ENCODE measurements around the gene NSMCE1.
A peak's percentile ranks its signal among the peaks of the same experiment; 100 is the strongest.
"Not testable (repeated sequence)": the region's sequence is repeated elsewhere in the genome, so short reads cannot be mapped to it uniquely, and the experiment has no call there.

The NSMCE1 gene

DNA sequence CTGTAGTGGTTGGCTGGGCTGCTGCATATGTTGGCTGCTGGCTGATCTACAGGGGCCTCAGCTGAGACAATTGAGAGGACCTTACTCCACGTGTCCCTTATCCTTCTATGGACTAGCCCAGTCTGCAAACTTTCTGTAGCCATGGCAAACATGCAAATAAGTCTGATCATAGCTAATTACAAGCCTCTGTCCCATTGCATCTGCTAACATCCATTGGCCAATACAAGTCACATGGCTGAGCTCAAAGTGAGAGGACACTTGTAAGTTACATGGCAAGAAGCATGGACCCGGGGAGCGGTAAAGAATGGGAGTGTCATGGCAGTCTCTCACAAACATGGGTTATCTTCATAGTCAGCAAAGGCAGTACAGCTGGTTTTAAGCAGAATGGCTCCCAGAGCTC, 33.6 kb upstream of the NSMCE1 start:
- DNase-seq (ENCODE audit: low spot score): no peak

DNA sequence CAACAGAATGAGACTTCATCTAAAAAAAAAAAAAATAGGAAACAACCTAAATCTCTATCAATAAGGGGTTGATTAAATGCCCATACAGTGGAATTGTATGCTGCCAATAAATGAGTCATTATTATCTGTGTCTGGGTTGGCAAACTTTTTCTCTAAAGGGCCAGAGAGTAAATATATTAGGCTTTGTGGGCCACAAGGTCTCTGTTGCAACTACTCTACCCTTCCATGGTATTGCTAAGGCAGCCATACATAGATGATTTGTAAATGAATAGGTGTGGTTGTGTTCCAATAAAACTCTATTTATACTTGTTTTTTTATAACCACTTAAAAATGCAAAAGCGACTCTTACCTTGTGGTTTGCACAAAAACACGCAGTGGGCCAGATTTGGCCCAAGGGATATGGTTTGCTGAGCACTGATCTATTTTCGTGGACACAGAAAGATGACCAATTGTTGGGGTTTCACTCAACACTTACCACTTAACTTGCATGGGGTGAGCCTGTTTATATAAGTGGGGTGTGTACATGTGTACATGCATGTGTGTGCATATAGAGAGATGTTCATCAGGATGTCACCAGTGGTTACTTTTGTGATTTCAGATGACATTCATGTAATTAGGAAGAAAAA, 32.8 kb upstream of the NSMCE1 start:
- no peak for DNase-seq (ENCODE audit: low spot score)

DNA sequence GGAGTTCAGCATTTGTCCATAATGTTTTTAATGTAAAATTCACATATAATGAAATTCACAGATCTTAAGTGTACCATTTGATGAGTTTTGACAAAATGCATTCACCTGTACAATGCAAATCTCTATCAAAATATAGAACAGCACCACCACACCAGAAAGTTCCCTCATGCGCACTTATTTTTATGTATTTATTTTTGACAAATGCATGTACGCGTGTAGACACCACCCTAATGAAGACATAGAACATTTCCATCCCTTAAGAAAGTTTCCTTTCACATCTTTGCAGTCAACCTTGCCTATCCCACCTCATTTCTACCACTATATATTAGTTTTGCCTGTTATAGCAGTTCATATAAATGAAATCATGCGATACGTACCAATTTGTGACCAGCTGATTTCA, 29.6 kb upstream of the NSMCE1 start:
- no peak for DNase-seq (ENCODE audit: low spot score)

DNA sequence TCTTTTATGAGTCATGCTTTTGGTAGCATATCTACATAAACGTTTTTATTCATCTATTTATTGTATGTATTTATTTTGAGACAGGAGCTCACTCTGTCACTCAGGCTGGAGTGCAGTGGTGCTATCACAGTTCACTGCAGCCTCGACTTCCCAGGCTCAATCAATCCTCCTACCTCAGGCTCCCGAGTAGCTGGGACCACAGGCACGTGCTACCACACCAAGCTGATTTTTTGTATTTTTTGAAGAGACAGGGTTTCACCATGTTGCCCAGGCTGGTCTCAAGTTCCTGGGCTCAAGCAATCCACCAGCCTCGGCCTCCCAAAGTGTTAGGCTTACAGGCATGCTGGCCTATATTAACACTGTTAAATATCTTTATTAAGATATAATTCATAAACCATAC, 24.8 kb upstream of the NSMCE1 start:
- no peak for DNase-seq (ENCODE audit: low spot score)

DNA sequence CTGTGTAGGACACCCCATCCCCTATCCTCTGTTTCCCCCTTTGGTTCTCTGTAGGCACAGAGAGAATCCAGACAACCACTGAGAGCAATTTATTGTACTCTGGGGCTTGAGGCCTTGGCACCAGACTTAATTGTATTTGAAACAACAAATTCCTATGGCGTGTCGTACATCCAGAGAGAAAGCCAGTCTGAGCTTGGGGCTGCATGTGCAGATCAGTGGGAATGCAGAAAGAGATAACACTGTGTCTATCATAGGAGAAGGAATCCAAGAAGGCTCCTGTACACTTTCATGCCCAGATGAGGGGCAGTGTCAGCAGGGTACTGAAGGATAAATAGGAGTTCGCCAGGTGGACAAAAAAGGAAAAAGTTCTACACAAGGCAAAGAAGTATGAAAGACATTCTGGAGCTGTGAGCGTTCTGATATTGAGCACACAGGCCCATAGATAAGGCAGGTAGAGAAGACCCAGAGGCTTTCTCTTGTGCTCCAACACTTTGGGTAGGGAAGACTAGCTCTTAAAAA, 23.2 kb upstream of the NSMCE1 start:
- no peak for DNase-seq (ENCODE audit: low spot score)

DNA sequence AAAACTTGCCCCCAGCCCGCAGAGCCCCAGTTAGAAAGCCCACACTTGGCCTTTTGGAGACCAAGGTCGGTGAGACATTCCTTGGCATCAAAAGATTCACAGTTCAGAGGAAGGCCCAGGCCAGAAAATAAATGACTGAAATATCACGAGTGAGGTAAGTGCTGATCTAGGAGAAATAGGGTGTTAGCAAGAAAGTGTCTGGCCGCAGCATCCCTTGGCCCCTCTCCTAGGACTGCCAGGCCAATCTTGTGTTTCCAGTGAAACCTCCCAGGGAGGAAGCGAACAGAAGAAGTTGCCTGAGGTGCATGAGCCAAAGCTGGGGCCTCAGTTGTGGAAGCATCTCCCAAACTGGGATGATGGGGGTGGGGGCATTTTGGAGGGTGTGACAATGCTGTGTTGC, 22.5 kb upstream of the NSMCE1 start:
- DNase-seq (ENCODE audit: low spot score): no peak

DNA sequence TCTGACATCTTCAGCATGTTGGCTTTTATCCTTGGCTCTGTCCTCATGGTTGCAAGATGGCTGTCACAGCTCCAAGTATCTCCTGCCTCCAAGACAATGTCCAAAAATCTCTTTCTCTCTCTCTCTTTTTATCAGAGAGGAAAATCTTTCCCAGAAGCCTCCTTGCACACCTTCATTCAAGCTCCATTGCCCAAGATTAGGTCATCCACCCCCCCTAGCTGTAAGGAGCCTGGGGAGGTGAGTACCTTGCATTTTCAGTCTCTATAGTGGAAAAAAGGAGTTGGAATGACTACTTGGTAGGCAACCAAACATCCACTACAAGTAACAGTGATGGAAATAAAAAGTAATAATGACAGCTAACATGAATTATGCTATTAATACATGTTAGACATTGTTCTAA, 22.0 kb upstream of the NSMCE1 start:
- DNase-seq (ENCODE audit: low spot score): no peak

DNA sequence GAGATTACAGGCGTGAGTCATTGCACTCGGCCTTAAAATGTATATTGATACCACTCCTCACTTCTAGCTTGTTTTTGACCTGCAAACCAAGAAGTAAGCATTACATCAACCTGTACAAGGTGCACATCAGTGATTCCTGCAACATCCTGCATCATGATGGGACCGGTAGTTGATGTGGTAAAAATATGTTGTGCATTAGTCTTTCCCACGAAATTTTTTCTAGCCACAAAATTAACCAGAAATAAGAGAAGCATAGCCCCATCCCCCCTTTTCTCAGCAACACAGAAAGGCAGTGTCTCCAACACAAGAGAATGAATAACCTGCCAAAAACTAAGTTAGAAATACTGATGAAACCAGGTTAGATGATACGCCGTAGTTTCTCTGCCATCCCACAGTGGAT, 21.1 kb upstream of the NSMCE1 start:
- DNase-seq (ENCODE audit: low spot score): no peak

DNA sequence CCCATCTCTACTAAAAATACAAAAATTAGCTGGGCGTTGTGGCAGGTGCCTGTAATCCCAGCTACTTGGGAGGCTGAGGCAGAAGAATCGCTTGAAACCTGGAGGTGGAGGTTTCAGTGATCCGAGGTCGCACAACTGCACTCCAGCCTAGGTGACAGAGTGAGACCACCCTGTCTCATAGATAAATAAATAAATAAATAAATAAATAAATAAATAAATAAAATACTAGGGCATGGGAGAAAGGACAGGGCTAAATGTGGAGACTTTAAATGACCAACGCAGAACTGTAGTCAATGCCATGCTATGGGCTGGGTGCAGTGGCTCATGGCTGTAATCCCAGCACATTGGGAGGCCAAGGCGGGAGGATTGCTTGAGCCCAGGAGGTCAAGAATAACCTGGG, 19.7 kb upstream of the NSMCE1 start:
- not testable (repeated sequence) for DNase-seq (ENCODE audit: low spot score)

DNA sequence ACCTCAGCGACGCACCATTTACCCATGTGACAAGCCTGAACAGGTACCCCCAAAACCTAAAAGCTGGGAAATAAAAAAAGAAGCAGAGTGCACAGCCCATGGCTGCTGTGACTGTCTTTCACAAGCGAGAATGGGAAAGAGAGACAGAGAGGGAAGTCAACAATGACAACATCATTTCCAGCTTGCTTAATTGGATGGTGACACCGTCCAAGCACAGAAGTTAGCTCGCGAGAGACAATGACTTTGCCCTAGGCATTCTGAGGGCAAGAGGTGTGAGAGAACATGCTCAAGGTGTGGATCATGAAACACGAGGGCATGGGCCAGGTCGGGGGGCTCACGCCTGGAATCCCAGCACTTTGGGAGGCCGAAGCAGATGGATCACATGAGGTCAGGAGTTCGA, 19.3 kb upstream of the NSMCE1 start:
- no peak for DNase-seq (ENCODE audit: low spot score)

DNA sequence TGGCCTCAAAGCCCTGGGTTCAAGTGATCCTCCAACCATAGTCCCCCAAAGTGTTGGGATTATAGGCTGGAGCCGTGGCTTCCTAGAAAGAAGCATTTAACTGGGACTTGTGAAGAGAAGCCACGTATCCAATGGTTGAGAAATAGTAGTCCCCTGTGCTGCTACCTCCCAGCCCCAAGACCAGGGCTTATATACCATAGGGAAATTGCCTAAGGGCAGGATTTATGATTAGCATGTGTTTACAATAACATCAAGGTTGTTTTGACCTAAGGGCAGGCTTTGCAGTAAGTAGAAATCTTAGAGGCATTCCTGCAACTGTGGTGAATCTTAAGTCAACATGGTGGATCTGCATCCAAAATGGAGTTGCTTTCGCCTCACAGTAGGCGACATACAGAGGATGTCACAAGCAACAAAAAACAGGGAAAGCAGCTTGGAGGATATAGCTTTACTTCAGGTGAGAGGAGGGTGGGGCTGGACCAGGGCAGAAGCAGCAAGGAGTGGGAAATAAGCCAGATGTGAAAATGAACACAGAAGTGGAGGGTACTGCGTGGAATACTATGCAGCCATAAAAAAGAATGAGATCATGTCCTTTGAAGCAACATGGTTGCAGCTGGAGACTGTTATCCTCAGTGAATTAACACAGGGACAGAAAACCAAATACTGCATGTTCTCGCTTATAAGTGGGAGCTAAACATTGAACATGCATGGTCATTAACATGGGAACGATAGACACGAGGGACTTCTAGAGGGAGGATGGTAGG, 18.7 kb upstream of the NSMCE1 start:
- DNase-seq (ENCODE audit: low spot score): no peak

DNA sequence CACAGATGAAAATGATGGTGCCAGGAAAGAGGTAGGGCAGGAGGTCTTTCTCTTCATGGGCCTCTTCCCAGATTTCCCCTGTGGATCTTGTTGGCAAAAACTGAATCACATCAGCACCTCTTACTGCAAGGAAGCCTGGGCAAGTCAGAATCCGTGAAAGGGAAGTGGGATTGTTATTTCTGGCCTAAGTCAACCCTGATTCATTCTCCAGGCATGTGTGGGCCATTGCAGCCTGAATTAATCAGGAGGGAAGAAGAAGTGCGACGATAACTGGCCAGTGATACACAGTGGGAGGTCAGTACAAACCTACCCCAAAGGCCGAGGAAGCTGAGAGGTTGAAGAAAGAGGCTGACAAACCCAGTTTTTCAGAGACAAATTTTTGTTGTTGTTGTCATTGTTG, 17.9 kb upstream of the NSMCE1 start:
- peak; percentile 80 for DNase-seq (ENCODE audit: low spot score)

DNA sequence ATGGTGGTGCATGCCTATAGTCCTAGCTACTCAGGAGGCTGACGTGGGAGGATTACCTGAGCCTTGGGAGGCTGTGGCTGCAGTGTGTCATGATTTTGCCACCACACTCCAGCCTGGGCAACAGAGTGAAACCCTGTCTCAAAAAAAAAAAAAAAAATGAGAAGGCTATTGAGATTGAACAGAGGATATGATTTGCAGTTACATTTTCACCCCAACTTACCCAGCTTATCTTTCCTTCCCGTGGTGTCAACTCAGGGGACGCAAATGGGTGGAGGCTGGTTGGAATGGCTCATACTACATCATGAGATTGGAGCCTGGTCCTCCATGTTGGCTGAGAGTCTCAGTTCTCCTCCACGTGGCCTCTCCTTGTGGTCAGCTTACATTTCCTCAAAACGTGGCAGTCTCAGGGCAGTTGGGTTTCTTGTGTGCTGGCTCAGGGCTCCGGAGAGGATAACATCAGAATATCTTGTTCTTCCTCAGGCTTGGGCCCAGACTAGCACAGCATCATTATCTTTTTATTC, 17.2 kb upstream of the NSMCE1 start:
- no peak for DNase-seq (ENCODE audit: low spot score)

DNA sequence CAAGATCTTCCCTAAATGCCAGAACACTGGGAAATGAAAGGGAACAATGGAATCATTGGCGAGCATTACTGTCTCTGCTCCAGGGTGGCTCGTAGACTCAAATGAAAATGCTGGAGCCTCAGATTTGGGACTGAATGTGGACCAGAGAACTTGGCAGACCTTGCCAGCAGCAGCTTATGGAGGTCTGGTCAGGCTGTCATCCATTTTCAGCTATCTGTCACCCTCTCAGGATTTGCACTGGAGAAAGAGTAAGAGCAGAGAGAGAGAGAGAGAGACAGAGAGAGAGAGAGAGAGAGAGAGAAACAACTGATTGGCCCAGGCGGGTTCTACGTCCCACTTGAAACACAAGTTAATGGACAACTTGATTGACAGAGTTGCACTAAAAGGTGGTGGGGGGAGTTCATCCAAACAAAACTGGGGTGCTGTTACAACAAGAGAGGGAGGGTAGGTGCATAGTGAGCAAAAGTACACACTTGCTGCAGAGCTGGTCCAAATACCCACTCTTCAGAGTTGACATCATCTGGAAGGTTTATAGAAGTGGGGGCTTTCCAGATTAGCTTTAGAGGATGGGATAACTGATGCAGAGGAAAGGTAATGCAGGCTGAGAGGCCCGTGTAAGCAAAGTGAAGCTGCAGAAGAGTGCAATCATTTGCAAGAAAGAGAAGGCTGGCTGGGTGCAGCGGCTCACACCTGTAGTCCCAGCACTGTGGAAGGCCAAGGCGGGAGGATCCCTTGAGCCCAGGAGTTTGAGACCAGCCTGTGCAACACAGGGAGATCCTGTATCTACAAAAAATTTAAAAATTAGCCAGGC, 16.5 kb upstream of the NSMCE1 start:
- no peak for DNase-seq (ENCODE audit: low spot score)

DNA sequence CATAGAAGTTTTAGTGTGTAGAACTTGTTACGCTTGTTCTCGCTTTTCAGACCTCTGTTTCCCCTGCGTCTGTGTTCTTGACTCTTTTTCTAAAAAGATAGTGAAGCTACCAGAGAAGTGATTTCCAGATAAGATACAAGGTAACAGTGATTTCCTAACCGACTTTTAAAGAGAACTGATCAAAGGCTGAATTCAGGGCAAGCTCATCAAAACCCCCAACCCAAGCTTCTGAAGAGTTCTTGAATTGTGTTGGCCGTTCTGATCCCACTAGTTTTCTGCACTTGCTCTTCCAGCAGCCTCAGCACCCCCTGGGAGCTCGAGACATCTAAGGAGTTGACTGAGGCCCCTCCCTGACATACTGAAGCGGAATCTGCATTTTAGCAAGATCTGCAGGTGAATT, 12.7 kb upstream of the NSMCE1 start:
- DNase-seq (ENCODE audit: low spot score): no peak

DNA sequence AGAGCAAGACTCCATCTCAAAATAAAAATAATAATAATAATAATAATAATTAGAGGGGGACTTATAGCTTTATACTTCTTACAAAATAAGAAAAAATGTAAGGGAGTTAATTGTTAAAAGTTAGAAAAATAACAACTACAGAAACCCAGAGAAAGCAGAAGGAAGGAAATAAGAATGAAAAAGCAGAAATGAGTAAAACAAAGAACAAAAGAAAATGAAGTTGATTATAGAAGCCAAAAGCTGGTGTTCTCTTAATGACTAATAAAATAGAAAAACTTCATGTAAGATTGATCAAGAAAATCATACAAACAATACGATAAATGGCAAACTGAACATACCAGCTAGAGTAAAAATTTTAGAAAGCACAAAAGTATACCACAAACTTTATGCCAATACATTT, 6.8 kb upstream of the NSMCE1 start:
- no peak for DNase-seq (ENCODE audit: low spot score)

DNA sequence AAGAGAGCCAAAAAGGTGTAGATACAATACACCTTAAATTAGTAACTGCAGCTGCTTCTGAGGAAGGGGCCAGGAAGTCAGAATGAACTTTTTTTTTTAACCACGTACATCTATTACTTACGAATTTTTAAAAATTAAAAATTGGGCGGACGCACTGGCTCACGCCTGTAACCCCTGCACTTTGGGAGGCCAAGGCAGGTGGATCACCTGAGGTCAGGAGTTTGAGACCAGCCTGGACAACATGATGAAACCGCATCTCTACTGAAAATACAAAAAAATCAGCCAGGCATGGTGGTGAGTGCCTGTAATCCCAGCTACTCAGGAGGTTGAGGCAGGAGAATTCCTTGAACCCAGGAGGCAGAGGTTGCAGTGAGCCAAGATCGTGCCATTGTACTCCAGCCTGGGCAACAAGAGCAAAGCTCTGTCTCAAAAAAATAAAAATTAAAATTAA, 5.9 kb upstream of the NSMCE1 start:
- not testable (repeated sequence) for DNase-seq (ENCODE audit: low spot score)

DNA sequence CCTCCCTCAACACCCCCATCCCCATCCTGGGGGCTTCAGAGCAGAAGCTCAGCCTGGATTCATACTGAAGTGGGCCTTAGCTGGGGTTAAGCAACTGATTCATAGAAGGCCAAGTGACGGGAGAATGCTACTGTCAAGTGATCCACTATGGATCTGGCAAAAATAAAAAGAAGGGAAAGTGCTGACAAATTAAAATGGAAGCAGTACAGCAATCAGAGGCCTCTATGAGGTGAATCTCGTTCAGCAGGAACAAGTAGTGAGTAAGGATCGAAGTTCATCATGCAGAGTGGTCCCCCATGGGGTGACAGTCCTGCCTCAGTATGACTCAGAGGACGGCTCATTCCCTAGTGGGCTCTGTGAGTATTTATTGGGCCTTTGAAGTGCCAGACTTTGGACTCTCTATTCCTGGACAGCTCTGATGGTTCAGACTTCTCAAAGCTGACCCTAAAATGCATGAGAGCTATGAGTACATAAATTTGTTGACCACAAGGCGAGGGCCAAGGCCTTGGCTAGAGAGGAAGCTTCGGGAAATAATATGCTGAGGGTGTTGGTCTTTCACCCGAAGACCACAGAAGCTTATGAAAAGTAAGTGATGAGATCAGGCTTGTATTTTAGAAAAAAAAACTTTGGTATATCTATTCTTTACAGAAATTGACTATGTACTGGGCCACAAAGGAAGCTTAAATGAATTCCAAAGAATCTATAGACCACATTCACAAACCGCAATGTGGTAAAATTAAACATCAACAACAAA, 5.3 kb upstream of the NSMCE1 start:
- no peak for DNase-seq (ENCODE audit: low spot score)

DNA sequence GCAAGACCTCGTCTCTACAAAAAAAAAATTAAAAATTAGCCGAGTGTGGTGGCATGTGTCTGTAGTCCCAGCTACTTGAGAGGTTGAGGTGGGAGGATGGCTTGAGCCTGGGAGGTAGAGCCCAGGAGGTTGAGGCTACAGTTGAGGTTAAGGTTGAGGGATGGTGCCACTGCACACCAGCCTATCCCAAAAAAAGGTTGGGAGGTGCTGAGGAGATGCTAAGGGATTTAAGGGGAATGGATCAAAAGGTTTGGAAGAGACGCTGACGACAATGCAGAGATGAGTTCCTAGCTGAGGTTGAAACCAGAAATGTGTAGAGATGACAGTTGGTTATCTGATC, 4.7 kb upstream of the NSMCE1 start:
- no peak for DNase-seq (ENCODE audit: low spot score)

DNA sequence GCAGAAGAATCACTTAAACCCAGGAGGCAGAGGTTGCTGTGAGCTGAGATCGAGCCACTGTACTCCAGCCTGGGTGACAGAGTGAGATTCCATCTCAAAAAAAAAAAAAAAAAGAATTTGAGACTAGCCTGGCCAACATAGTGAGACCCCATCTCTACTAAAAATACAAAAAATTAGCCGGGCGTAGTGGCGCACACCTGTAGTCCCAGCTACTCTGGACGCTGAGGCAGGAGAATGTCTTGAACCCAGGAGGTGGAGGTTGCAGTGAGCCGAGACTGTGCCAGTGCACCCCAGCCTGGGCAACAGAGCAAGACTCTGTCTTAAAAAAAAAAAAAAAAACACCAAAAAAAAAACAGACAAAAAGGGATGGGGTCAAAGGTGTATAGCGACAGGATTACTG, 4.1 kb upstream of the NSMCE1 start:
- DNase-seq (ENCODE audit: low spot score): not testable (repeated sequence)

DNA sequence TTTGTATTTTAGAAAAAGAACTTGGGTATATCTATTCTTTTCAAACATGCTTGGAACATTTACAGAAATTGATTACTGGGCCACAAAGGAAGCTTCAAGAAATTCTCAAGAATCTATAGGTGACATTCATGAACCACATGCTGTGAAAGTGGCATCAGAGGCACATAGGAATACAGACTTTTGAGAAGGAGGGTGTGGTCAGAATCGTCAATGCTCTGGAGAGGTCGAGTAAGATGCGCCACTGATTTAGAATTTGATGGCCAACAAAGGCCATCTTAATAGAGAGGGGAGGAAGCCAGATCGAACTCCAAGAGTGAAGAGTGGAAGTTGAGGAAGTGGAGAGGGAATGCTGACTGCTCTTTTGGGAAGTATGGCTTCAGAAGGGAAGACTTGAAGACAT, 3.5 kb upstream of the NSMCE1 start:
- DNase-seq (ENCODE audit: low spot score): no peak

DNA sequence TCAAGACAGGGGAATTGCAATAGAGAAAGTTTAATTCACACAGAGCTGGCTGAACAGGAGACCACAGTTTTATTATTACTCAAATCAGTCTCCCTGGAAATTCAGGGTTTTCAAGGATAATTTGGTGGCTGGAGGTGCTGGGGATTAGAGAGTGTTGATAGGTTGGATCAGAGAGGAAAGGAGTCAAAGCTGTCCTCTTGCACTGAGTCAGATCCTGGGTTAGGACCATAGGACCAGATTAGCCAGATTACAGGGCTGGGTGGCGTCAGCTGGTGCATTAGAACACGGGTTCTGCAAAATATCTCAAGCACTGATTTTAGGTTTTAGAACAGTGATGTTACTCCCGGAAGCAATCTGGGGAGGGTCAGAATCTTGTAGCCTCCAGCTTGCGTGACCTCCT, 1.8 kb upstream of the NSMCE1 start:
- DNase-seq (ENCODE audit: low spot score): no peak

Data from GM03348 (cell line).